Mesodermal cell (in vitro differentiated cells): ENCODE data around the gene KLK1.

Experiments used
- H3K27ac ChIP-seq: 2 replicates; pipeline ENCODE4 v1.7.0; 2013; ENCODE audit warnings: mild to moderate bottlenecking, low read depth, low read length, moderate library complexity; ENCODE audit not compliant: severe bottlenecking
- H3K36me3 ChIP-seq: 2 replicates; pipeline ENCODE4 v1.7.1; 2013; ENCODE audit warnings: mild to moderate bottlenecking, low read length, moderate library complexity; ENCODE audit not compliant: control insufficient read depth, insufficient read depth
- H3K4me1 ChIP-seq: one replicate; pipeline ENCODE4 v1.7.1; 2013; ENCODE audit warnings: mild to moderate bottlenecking, low read length; ENCODE audit not compliant: insufficient read depth, control insufficient read depth, poor library complexity, severe bottlenecking
- H3K4me3 ChIP-seq: 2 replicates; pipeline ENCODE4 v1.7.0; 2013; ENCODE audit warnings: low read length, control low read depth, mild to moderate bottlenecking; ENCODE audit not compliant: insufficient read depth, poor library complexity, severe bottlenecking; ENCODE audit errors: extremely low read depth
- H3K9me3 ChIP-seq: 2 replicates; pipeline ENCODE4 v1.7.1; 2013; ENCODE audit warnings: mild to moderate bottlenecking, low read length, moderate library complexity; ENCODE audit not compliant: control insufficient read depth
- WGBS, 2 experiments: methylation state at CpG; one replicate each; pipeline ENCODE4 v1.1.5; 2013; ENCODE audit warnings: missing lambda C conversion rate in 2 of 2; ENCODE audit not compliant: insufficient coverage in 2 of 2; 5-methylcytosine and 5-hydroxymethylcytosine counted together

Gene KLK1

GRCh38 chr19:50851620-50852019 is 28.0 kb upstream of the KLK1 start:
- Histone ChIP-seq H3K4me1 (no peaks in the 10 kb centered on the region), H3K9me3 (no peaks in the 10 kb centered on the region), H3K27ac (no peak overlapping the region), H3K36me3 (no peaks in the 10 kb centered on the region), H3K4me3 (no peak overlapping the region)
- WGBS, 2 experiments, result 61 to 65% methylated on average over 2 to 4 of the region's 4 CpGs

- Histone ChIP-seq H3K9me3 (no peaks in the 10 kb centered on the region), H3K4me1 (no peaks in the 10 kb centered on the region), H3K36me3 (no peaks in the 10 kb centered on the region), H3K27ac (no peak overlapping the region), H3K4me3 (no peak overlapping the region)
- WGBS, 2 experiments, result 17 to 40% methylated on average over 2 of the region's 3 CpGs
Observed at GRCh38 chr19:50850738-50851137, 27.2 kb upstream of the KLK1 start.

- no peak overlapping the region for H3K27ac ChIP-seq
- 28 to 37% methylated on average over 5 to 7 of the region's 8 CpGs for WGBS, 2 experiments
- H3K4me3 ChIP-seq, result no peak overlapping the region
Observed at GRCh38 chr19:50844296-50844935, 20.8 kb upstream of the KLK1 start.

GRCh38 chr19:50843701-50844221 is 20.2 kb upstream of the KLK1 start:
- H3K9me3 ChIP-seq, result no peaks in the 10 kb centered on the region
- 64 to 70% methylated on average over 5 to 7 of the region's 7 CpGs for WGBS, 2 experiments

More at GRCh38 chr19:50844296-50844935, 20.8 kb upstream of the KLK1 start:
- Histone ChIP-seq H3K9me3 (no peaks in the 10 kb centered on the region), H3K4me1 (no peaks in the 10 kb centered on the region), H3K36me3 (no peaks in the 10 kb centered on the region)

GRCh38 chr19:50843205-50843604 is 19.6 kb upstream of the KLK1 start:
- WGBS, 2 experiments, result 100% methylated on average over 2 of the region's 2 CpGs; no CpG with 5 or more reads in 1 of the 2 experiments

More at GRCh38 chr19:50843701-50844221, 20.2 kb upstream of the KLK1 start:
- Histone ChIP-seq H3K27ac (no peak overlapping the region), H3K4me1 (no peaks in the 10 kb centered on the region), H3K36me3 (no peaks in the 10 kb centered on the region), H3K4me3 (no peak overlapping the region)

GRCh38 chr19:50842130-50842529 is 18.5 kb upstream of the KLK1 start:
- no peak overlapping the region for H3K4me3 ChIP-seq
- H3K36me3 ChIP-seq, result no peaks in the 10 kb centered on the region
- H3K27ac ChIP-seq, result no peak overlapping the region
- no peaks in the 10 kb centered on the region for H3K4me1 ChIP-seq
- H3K9me3 ChIP-seq, result no peaks in the 10 kb centered on the region
- WGBS, 2 experiments, result 89 to 92% methylated on average over 3 to 4 of the region's 6 CpGs

More at GRCh38 chr19:50843205-50843604, 19.6 kb upstream of the KLK1 start:
- Histone ChIP-seq H3K4me3 (no peak overlapping the region), H3K36me3 (no peaks in the 10 kb centered on the region), H3K9me3 (no peaks in the 10 kb centered on the region), H3K4me1 (no peaks in the 10 kb centered on the region), H3K27ac (no peak overlapping the region)

- no peak overlapping the region for H3K27ac ChIP-seq
- H3K9me3 ChIP-seq, result no peaks in the 10 kb centered on the region
- 52 to 72% methylated on average over 6 to 7 of the region's 10 CpGs for WGBS, 2 experiments
- no peaks in the 10 kb centered on the region for H3K4me1 ChIP-seq
- H3K4me3 ChIP-seq, result no peak overlapping the region
- no peaks in the 10 kb centered on the region for H3K36me3 ChIP-seq
Observed at GRCh38 chr19:50839712-50840655, 16.4 kb upstream of the KLK1 start.

GRCh38 chr19:50838239-50838638 is 14.7 kb upstream of the KLK1 start:
- H3K9me3 ChIP-seq, result no peaks in the 10 kb centered on the region
- H3K4me3 ChIP-seq, result no peak overlapping the region
- no peaks in the 10 kb centered on the region for H3K36me3 ChIP-seq
- no peaks in the 10 kb centered on the region for H3K4me1 ChIP-seq
- no peak overlapping the region for H3K27ac ChIP-seq
- 21 to 25% methylated on average over 4 to 5 of the region's 6 CpGs for WGBS, 2 experiments

- Histone ChIP-seq H3K36me3 (no peaks in the 10 kb centered on the region), H3K4me3 (no peak overlapping the region), H3K9me3 (no peaks in the 10 kb centered on the region), H3K27ac (no peak overlapping the region), H3K4me1 (no peaks in the 10 kb centered on the region)
- 87 to 97% methylated on average over 10 of the region's 10 CpGs for WGBS, 2 experiments
Observed at GRCh38 chr19:50837300-50837699, 13.7 kb upstream of the KLK1 start.

- Histone ChIP-seq H3K4me1 (no peaks in the 10 kb centered on the region), H3K27ac (no peak overlapping the region), H3K36me3 (no peaks in the 10 kb centered on the region), H3K9me3 (no peaks in the 10 kb centered on the region), H3K4me3 (no peak overlapping the region)
- WGBS, 2 experiments, result 61 to 72% methylated on average over 6 to 16 of the region's 19 CpGs
Observed at GRCh38 chr19:50836543-50837195, 13.1 kb upstream of the KLK1 start.
